ENCODE results near the gene PLB1. TPM values are rescaled to one million over a fixed set of nuclear protein-coding genes. Genes with fewer than 3 reads are reported as not detected.

PLB1 gene
- total and polyA plus RNA-seq, 2 experiments from 2014 or later, result 0.06 to 0.21 TPM

DNA sequence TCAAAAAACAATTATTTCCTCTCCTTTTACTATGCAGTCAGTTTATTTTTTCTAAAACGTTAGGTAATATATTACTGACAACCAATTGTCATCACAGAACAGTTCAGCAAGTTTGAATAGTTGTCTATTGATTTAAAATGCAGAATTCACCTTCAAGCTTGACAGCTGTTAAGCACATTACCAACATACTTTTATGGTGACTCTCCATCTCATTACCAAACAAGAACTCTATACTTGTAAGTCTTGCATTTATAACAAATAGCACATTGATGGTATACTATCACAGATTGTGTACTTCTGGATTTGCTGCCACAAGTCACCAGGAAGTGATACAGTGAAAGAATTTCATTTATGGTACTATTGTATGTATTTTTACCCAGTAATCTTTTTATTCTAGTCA, 156.4 kb downstream of the PLB1 start:
- H3K27ac Mint-ChIP-seq, result no peak overlapping the region

DNA sequence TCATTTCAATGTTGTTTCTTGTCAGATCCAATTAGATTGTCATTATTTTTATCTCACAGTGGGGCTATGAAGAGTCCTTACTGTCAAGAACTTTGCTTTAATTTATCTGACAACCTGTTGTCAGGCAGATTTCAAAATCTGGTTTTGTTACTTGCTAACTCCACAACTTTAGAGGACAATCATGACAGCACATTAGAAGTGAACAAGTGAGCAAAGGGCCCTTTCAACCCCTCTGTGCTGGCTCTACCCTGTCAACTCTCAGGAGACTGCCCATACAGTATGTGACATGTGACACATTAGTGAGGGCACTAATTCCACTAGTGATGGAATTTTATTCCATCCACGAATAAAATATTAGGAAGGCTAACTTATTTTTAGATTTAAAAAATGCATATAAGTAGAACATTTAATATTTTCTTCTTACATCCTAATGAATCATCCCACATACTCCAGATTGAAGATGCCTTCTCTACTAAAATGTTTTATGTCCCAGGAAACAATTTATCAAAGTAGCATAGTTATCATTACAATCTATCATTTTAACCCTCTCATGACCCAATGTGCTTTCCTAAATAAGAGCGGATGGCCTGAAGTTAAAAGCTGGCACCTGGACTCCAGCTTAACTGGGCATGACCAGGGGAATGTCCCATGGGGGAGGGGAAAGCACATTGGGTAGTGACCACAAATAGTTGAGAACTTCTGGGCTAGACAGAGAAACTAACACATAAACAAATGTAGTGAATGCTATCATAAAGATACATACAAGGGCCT, 158.2 kb downstream of the PLB1 start:
- Histone ChIP-seq H3K9me2 (ENCODE audit: insufficient read depth) (no peaks in the 10 kb centered on the region), H4K20me1 (replicated peaks; ENCODE audit: insufficient read depth) (no peaks in the 10 kb centered on the region), H2AFZ (no peak overlapping the region; the same call in 1 of the 2 replicates), H3K4me2 (no peak overlapping the region), H3K36me3 (ENCODE audit: insufficient read depth) (no peaks in the 10 kb centered on the region), H3K79me2 (replicated peaks; ENCODE audit: insufficient read depth) (no peaks in the 10 kb centered on the region), H3K27ac (ENCODE audit: low read depth) (no peak overlapping the region), H3K27me3 (ENCODE audit: insufficient read depth) (no peaks in the 10 kb centered on the region), H3K4me1 (ENCODE audit: insufficient read depth) (no peaks in the 10 kb centered on the region), H3F3A (replicated peaks; ENCODE audit: low read depth) (no peaks in the 10 kb centered on the region), H3K4me3 (no peak overlapping the region)
- H3K27me3 Mint-ChIP-seq (ENCODE audit: insufficient read depth, low read depth, poor library complexity), result peaks cover 6% of the 10 kb centered on the region
- DNase-seq (ENCODE audit: low spot score) (no peak), ATAC-seq (no peak)
- peaks cover under 1% of the 10 kb centered on the region; the same call in 1 of the 3 replicates for H3K9me3 Mint-ChIP-seq
- no peak overlapping the region for H3K27ac Mint-ChIP-seq
- no peak overlapping the region for H3K4me3 Mint-ChIP-seq
- H3K4me1 Mint-ChIP-seq, result peaks cover 7% of the 10 kb centered on the region
- no peaks in the 10 kb centered on the region for H3K36me3 Mint-ChIP-seq (ENCODE audit: low read depth)
- no peak for TF ChIP-seq JUNB (IDR thresholded peaks at IDR 0.05; ENCODE audit: unreplicated experiment)
- no peak for TF ChIP-seq CREB1 (CRISPR knock-in tag; IDR thresholded peaks at IDR 0.05; ENCODE audit: low read depth)
- no peak for TF ChIP-seq POLR2AphosphoS5 (IDR thresholded peaks at IDR 0.05; ENCODE audit: low read depth)
- TF ChIP-seq, protein P1, sequence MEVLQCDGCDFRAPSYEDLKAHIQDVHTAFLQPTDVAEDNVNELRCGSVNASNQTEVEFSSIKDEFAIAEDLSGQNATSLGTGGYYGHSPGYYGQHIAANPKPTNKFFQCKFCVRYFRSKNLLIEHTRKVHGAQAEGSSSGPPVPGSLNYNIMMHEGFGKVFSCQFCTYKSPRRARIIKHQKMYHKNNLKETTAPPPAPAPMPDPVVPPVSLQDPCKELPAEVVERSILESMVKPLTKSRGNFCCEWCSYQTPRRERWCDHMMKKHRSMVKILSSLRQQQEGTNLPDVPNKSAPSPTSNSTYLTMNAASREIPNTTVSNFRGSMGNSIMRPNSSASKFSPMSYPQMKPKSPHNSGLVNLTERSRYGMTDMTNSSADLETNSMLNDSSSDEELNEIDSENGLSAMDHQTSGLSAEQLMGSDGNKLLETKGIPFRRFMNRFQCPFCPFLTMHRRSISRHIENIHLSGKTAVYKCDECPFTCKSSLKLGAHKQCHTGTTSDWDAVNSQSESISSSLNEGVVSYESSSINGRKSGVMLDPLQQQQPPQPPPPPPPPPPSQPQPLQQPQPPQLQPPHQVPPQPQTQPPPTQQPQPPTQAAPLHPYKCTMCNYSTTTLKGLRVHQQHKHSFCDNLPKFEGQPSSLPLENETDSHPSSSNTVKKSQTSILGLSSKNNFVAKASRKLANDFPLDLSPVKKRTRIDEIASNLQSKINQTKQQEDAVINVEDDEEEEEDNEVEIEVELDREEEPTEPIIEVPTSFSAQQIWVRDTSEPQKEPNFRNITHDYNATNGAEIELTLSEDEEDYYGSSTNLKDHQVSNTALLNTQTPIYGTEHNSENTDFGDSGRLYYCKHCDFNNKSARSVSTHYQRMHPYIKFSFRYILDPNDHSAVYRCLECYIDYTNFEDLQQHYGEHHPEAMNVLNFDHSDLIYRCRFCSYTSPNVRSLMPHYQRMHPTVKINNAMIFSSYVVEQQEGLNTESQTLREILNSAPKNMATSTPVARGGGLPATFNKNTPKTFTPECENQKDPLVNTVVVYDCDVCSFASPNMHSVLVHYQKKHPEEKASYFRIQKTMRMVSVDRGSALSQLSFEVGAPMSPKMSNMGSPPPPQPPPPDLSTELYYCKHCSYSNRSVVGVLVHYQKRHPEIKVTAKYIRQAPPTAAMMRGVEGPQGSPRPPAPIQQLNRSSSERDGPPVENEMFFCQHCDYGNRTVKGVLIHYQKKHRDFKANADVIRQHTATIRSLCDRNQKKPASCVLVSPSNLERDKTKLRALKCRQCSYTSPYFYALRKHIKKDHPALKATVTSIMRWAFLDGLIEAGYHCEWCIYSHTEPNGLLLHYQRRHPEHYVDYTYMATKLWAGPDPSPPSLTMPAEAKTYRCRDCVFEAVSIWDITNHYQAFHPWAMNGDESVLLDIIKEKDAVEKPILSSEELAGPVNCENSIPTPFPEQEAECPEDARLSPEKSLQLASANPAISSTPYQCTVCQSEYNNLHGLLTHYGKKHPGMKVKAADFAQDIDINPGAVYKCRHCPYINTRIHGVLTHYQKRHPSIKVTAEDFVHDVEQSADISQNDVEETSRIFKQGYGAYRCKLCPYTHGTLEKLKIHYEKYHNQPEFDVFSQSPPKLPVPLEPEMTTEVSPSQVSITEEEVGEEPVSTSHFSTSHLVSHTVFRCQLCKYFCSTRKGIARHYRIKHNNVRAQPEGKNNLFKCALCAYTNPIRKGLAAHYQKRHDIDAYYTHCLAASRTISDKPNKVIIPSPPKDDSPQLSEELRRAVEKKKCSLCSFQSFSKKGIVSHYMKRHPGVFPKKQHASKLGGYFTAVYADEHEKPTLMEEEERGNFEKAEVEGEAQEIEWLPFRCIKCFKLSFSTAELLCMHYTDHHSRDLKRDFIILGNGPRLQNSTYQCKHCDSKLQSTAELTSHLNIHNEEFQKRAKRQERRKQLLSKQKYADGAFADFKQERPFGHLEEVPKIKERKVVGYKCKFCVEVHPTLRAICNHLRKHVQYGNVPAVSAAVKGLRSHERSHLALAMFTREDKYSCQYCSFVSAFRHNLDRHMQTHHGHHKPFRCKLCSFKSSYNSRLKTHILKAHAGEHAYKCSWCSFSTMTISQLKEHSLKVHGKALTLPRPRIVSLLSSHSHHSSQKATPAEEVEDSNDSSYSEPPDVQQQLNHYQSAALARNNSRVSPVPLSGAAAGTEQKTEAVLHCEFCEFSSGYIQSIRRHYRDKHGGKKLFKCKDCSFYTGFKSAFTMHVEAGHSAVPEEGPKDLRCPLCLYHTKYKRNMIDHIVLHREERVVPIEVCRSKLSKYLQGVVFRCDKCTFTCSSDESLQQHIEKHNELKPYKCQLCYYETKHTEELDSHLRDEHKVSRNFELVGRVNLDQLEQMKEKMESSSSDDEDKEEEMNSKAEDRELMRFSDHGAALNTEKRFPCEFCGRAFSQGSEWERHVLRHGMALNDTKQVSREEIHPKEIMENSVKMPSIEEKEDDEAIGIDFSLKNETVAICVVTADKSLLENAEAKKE (CRISPR knock-in tag; IDR thresholded peaks at IDR 0.05), result no peak
- TF ChIP-seq EZH2phosphoT487 (IDR thresholded peaks at IDR 0.05; ENCODE audit: unreplicated experiment), result no peak
- TF ChIP-seq NANOG (IDR thresholded peaks at IDR 0.05; ENCODE audit: borderline replicate concordance), result no peak
- TF ChIP-seq, protein P2, sequence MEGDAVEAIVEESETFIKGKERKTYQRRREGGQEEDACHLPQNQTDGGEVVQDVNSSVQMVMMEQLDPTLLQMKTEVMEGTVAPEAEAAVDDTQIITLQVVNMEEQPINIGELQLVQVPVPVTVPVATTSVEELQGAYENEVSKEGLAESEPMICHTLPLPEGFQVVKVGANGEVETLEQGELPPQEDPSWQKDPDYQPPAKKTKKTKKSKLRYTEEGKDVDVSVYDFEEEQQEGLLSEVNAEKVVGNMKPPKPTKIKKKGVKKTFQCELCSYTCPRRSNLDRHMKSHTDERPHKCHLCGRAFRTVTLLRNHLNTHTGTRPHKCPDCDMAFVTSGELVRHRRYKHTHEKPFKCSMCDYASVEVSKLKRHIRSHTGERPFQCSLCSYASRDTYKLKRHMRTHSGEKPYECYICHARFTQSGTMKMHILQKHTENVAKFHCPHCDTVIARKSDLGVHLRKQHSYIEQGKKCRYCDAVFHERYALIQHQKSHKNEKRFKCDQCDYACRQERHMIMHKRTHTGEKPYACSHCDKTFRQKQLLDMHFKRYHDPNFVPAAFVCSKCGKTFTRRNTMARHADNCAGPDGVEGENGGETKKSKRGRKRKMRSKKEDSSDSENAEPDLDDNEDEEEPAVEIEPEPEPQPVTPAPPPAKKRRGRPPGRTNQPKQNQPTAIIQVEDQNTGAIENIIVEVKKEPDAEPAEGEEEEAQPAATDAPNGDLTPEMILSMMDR (conservative IDR thresholded peaks at IDR 0.05; ENCODE audit: low read depth in 2 of 2), result no peak

More for the DNA sequence above, 156.4 kb downstream of the PLB1 start:
- H3K4me2 ChIP-seq, result no peak overlapping the region
- Mint-ChIP-seq H3K4me1 (peaks cover 2% of the 10 kb centered on the region; the same call in 1 of the 3 replicates), H3K36me3 (ENCODE audit: low read depth) (no peaks in the 10 kb centered on the region), H3K4me3 (no peak overlapping the region), H3K27me3 (ENCODE audit: insufficient read depth, low read depth, poor library complexity) (peaks cover 5% of the 10 kb centered on the region), H3K9me3 (no peaks in the 10 kb centered on the region)
- H4K20me1 ChIP-seq (replicated peaks; ENCODE audit: insufficient read depth), result no peaks in the 10 kb centered on the region
- no peaks in the 10 kb centered on the region for H3K36me3 ChIP-seq (ENCODE audit: insufficient read depth)
- DNase-seq (ENCODE audit: low spot score), result no peak
- H2AFZ ChIP-seq, result no peak overlapping the region
- H3K4me3 ChIP-seq, result no peak overlapping the region
- H3K79me2 ChIP-seq (replicated peaks; ENCODE audit: insufficient read depth), result no peaks in the 10 kb centered on the region
- H3K9me2 ChIP-seq (ENCODE audit: insufficient read depth), result no peaks in the 10 kb centered on the region
- no peaks in the 10 kb centered on the region for H3F3A ChIP-seq (replicated peaks; ENCODE audit: low read depth)
- TF ChIP-seq, protein P3, sequence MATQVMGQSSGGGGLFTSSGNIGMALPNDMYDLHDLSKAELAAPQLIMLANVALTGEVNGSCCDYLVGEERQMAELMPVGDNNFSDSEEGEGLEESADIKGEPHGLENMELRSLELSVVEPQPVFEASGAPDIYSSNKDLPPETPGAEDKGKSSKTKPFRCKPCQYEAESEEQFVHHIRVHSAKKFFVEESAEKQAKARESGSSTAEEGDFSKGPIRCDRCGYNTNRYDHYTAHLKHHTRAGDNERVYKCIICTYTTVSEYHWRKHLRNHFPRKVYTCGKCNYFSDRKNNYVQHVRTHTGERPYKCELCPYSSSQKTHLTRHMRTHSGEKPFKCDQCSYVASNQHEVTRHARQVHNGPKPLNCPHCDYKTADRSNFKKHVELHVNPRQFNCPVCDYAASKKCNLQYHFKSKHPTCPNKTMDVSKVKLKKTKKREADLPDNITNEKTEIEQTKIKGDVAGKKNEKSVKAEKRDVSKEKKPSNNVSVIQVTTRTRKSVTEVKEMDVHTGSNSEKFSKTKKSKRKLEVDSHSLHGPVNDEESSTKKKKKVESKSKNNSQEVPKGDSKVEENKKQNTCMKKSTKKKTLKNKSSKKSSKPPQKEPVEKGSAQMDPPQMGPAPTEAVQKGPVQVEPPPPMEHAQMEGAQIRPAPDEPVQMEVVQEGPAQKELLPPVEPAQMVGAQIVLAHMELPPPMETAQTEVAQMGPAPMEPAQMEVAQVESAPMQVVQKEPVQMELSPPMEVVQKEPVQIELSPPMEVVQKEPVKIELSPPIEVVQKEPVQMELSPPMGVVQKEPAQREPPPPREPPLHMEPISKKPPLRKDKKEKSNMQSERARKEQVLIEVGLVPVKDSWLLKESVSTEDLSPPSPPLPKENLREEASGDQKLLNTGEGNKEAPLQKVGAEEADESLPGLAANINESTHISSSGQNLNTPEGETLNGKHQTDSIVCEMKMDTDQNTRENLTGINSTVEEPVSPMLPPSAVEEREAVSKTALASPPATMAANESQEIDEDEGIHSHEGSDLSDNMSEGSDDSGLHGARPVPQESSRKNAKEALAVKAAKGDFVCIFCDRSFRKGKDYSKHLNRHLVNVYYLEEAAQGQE (IDR thresholded peaks at IDR 0.05; ENCODE audit: unreplicated experiment), result no peak
- H3K27ac ChIP-seq (ENCODE audit: low read depth), result no peak overlapping the region
- ATAC-seq, result no peak
- H3K4me1 ChIP-seq (ENCODE audit: insufficient read depth), result no peaks in the 10 kb centered on the region
- H3K27me3 ChIP-seq (ENCODE audit: insufficient read depth), result no peaks in the 10 kb centered on the region
